Inflammatory macrophage treated with lipopolysaccharide for 1 hour (primary cell): Measurements from ENCODE around the gene GNGT2.

Source experiments
- DNase-seq, 2 donors: peaks; one replicate each; pipeline ENCODE4 v3.0.0-alpha.2; 2020 to 2022

The GNGT2 gene

GRCh38 chr17:49168706-49169105 is 41.7 kb downstream of the GNGT2 start:
- DNase-seq, result no peak

- no peak for DNase-seq
These were observed 45.2 kb downstream of the GNGT2 start for GRCh38 chr17:49165143-49165542.

- DNase-seq, result no peak
These were observed 47.5 kb downstream of the GNGT2 start for GRCh38 chr17:49162866-49163265.

GRCh38 chr17:49157784-49158183 is 52.6 kb downstream of the GNGT2 start:
- DNase-seq, result no peak

- DNase-seq, result no peak
These were observed 54.1 kb downstream of the GNGT2 start for GRCh38 chr17:49156256-49156655.
